H54 (cell line): ENCODE data around the gene DNM3.

ENCODE experiments used
- DNase-seq: peaks from one replicate; pipeline ENCODE4 v3.0.0; 2011; ENCODE audit warnings: low spot score, mixed read lengths; ENCODE audit not compliant: insufficient read length
- FAIRE-seq: peaks from 3 replicates; lab custom pipeline; 2011; peaks lifted over from hg19 to GRCh38; lab: Jason Lieb, UNC
- POLR2A ChIP-seq: IDR thresholded peaks from 2 replicates; pipeline ENCODE4 v1.6.1; 2011; ENCODE audit warnings: low read depth, mild to moderate bottlenecking, low read length

Gene DNM3

DNA sequence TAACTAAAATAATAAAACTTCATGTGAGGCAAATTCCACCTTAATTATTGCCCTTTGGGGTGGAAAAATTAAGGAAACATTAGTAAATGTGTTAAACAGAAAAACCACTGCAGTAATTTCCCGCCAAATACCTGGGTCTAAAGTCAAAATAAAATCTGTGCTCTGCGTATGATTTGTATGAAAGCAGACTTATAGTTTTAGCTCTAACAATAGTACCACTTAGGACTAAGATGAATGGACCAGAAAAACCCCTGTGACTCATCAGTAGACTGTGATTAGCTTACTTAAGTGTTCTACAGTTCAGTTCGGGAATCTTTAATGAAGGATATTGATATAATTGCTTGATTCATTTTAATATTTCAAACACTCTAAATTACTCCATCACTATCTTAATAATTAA lies 555.9 kb downstream of the DNM3 start:
- FAIRE-seq (no peak), DNase-seq (no peak)
- no peak for TF ChIP-seq POLR2A

DNA sequence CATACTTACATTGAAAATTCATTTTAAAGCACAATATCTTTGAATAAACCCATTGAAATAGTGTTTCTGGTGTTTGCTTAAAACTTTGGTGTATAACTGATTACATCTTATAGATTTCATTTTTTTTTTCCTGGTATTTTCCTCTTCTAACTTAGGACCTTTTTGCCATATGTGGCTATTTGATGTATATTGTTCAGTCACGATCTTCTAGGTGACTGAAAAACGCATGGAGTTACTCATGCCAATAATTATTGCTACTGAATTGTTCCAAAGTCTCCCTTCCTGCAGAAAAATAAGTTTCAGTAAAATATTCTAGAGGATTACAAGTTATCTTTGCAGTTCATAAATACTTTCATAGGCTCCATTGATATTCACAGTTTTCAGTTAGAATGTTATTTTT lies 556.3 kb downstream of the DNM3 start:
- no peak for DNase-seq
- FAIRE-seq = no peak
- TF ChIP-seq POLR2A = no peak

DNA sequence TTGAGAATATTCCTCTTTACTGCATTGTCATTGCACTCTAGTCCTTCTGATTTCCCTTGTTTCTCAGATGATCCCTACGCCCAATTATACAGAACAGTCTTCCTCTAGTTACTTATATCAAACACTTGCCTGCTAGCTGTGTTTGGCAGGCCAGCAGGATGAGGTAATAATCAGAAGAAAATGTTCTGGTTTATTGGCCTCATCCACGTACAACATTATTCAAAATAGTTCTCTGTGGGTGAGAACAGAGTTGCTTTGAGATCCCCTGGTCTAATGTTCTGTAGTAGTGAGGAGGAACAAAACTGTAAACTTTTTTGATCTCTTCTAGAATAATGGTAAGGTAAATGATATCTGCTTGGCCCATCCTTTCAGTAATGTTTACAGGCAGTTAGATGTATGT lies 556.9 kb downstream of the DNM3 start:
- no peak for TF ChIP-seq POLR2A
- FAIRE-seq (no peak), DNase-seq (no peak)

DNA sequence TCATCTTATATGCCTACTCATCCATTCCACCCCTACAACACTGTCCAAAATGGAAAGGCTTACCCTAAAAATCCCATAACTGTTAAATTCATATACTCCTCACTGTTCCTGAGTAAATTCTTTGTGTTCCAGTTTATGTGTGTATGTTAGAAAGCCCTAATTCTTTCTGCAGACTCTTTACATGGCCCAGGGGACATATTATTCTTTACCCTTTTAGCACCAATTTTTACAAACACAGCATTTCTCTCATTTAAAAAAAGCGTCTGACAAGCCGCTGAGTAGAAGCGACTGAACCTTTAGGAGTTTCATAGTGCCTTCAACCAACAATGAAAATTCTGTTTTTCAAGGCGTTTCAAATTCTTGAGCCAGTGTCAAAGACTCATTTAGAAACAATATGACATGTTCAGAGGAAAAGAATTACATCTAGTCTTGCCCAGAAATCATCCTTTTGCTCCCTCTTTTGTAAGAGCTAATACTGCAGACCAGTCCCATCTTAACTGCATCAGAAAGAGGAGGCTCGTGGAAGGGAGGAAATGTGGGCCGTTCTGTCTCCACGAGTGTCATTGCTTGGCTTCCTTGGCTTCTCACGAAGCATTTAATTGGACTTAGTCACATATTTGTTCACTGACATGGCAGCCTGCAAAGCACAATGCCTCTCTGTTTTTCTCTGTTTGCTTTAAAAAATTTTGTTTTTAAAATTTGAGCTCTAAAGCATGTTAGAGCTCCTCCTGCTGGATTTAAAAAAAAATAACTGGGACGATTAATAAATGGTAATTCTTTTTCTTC lies 557.9 kb downstream of the DNM3 start:
- DNase-seq (peak; percentile 35), FAIRE-seq (peak; percentile 93)
- TF ChIP-seq POLR2A = no peak

DNA sequence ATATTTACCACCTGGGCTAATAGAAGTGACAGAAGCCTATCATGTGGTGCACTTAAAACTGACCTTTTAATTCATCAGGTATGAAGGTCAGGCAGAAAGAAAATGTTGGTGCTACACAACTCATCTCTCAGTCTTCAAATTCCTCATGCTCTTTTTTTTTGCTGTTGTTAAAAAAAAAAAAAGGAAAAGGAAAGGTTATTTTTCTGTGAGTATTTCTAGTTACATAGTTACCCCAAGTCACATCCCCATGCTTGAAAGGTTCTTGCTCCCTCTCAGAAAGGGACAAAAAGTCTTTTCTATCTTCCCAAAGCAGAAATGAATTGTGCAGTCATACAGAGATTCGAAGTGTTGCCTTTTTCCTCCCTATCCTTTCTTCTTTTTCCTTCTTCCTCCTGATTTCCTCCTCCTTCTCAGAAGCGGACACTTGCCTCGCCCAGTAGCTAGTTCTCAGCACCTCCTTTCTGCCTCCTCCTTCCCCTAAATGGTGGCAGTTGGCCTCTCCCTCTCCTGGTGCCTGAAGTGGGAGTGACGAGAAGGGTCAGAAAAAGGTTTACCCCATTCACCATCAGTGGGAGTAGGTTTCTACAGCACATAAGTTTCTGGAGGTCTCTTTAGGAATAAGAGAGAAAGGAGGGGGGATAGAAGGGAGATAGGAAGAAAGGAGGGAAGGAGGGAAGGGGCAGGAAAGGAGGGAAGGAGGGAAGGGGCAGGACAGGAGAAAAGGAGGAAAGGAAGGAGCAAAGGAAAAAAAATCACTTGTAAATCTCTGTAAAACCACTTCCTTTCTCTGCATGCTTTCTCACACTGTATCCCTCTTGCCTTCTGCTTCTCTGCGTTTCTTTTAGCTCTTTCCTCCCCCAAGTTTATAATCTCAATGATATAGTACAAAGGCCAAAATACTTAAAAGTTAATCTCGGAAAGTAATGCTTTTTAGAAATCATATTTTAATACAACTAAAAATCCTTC lies 558.7 kb downstream of the DNM3 start:
- no peak for FAIRE-seq
- no peak for TF ChIP-seq POLR2A
- DNase-seq = no peak

DNA sequence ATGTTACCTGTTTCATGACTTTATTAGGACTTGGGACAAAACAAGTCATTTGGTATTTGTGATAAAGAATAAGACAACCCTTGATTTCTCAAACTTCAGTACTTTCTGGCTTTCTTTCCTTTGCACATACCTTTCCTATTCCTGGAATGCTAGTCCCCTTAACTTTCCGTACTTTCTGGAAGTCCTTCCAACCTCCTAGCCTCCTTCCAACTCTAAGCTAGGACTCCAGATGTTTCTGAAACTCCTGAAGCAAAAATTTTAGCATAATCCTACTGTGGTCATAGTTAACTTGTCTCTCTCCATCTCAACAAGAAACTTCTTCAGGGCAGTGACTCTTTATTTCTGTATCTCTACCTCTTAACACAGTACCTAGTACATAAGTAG lies 559.4 kb downstream of the DNM3 start:
- DNase-seq (no peak), FAIRE-seq (no peak)
- no peak for TF ChIP-seq POLR2A

DNA sequence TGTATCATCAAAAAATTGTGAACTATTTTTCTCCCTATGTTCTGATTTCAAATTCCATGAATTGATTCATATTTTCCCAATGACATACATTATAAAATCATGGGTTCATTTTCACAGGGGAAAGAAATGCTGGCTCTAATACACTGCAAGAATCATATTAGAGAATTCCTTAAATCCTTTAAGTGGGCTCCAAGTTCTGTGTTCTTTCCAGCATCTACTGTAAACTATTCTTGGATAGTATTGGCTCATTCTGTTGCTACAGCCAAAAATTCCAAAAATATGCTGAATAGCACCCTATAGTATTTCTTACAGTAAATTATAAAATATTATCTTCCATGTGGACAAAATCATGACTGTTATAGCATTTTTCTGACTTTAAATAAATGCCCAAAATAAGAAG lies 560.2 kb downstream of the DNM3 start:
- FAIRE-seq (no peak), DNase-seq (no peak)
- TF ChIP-seq POLR2A = no peak

DNA sequence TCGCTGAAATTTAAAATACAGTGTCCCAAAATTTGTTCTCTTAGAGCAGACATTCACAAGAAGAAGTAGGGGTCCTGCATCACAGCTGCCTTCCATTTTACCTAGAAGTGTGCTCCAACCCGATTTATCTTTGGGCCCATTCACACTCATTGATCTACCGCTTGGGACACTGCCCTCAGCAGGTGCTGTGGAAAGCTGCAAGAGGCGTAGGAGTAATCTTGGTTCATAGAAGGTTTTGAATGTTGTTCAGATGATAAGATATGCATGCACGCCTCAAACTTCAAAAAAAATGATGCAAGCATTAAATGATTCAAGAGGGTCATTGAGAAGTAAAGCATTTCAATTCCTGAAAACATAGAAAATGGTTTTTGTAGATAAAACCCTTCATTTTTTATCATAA lies 560.6 kb downstream of the DNM3 start:
- TF ChIP-seq POLR2A = no peak
- DNase-seq (no peak), FAIRE-seq (no peak)

DNA sequence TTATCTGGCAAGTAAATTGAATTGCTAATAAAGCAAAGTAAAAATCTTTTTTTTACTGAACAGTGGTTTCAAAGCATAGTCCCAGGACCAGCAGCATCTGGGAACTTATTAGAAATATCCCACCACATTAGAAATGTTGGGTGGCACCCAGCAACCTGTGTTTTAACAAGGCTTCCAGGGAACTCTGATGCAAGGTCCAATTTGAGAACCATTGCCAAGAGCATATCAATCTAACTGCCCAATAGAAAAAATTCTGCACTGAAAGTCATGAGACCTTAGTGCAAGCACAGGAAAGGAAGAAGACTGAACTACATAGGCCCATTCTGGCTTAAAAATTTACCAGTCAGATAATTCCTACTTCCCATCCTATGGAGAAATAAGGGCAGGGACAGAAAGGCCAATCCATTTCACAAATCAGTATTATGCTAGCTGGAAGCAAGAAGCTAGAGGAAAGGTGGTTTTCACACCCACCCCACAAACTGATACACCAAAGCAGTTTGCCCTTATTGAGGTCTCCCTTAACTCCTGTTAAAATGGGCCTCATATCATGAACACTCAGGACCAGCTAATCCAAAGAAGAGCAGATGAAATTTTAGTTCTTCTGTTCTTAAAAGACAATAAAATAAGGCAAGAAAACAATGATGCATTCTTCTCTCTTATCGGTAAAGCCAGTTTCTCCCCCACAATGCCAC lies 561.7 kb downstream of the DNM3 start:
- FAIRE-seq (no peak), DNase-seq (no peak)
- TF ChIP-seq POLR2A = no peak

DNA sequence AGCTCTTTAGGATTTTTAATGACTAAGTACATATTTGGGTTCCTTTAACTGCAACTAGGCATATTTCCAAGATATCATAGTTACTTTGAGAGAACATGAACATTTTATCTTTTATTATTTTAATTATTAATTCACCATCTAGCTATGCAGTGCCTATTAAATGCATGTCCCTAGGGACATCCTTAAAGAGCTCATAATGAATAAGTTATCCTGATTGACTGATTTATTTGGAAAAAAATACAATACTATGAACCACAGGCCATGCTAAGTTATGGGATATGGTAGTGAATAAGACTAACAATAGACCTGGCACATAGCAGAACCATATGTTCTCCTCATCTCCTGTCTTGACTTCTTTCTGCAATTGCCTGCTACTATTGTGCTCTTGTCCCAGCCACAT lies 562.8 kb downstream of the DNM3 start:
- no peak for TF ChIP-seq POLR2A
- FAIRE-seq (no peak), DNase-seq (no peak)

DNA sequence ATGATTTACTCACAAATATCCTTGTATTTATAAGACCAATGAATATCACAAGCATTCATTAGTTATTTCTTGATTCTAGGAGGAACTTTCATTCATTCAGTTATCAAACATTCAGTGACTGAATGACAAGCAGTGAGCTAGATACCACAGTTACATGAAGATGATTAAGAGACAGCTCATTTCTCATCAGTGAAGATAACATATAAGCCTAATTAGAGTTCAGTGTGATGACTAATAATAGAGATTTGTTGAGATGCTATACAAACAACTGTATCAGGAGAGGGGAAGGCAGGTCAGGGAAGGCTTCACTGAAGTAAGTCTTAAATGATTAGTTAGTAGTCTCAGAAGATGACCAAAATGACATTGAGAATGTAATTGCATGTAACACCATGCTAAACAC lies 564.6 kb downstream of the DNM3 start:
- TF ChIP-seq POLR2A = no peak
- no peak for DNase-seq
- no peak for FAIRE-seq

DNA sequence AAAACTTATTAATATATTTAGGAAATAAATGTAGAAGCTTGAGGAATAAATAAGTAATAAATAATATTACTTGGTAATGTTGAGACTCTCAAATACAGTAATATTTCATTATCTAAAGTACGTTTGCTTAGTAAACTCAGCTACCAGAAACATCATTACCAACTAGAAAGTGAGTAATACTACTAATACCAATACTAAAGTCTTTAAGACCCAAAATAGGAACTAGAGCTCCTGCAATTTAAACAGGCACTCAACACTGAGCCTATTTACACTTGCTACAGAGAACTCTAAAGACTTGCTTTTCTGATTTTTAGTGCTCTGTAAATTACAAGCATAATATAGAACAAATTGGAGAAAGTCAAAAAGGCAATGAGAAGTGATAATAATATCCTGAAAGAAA lies 565.7 kb downstream of the DNM3 start:
- FAIRE-seq (no peak), DNase-seq (no peak)
- TF ChIP-seq POLR2A = no peak

DNA sequence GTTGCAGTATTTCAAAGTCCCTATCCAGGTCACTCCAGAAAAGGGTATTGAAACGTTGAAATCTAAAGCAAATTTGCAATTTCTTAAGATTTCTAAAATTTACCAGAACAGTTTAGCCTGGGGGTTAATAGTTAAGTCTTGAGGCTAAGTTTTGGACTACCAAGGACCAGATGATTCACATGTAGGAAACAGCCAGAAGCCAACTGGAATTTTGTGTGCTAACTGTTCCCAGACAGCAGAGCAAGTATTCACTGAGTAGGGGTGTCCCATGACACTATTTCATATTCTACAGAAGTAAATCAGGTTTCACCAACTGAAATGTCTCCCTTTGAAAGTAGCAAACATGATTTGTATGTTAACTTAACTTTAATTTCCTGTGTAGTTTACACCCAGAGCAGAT lies 567.7 kb downstream of the DNM3 start:
- no peak for DNase-seq
- FAIRE-seq = peak; percentile 43
- TF ChIP-seq POLR2A = no peak

DNA sequence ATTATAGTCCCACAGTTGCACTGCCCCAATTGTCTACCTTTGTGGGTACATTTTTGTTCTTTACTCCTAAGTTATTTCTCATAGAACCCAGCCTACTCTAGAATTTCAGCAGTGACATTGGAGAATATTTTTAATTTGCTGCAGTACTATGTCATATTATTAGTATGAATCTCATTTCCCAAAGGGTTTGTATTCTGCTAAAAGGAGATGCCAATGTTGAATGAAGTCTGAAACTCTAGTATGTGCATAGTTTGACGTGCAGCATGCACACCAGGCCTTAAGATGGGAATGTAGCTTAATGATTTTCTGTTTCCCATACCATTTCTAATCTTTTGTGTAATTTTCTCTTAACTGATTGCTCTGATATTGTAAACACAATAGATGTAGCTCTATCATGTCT lies 568.7 kb downstream of the DNM3 start:
- no peak for DNase-seq
- FAIRE-seq = no peak
- no peak for TF ChIP-seq POLR2A

DNA sequence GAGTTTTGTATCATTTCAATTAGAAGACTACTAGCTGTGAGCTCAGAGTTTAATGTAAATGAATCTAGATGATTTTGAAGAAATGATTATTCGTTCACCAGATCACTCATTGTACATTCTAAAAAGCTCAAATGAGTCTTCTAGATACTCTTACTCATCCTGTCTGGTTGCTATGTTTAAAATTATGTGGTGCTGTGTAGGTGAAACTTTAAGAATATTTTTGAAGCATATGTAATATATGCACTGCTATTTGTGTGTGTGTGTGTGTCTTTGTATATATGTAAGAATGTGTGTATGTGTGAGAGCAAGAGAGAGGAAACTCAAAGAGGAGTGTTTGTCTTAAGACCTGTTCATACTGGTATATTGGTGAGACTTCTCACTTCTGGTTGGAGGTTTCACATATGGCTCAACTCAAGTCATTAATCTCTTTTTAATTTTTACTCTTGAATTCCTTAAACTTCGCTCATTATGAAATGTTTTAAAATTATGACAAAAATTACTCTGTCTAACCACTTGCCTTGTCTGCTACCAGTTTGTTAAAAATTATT lies 570.6 kb downstream of the DNM3 start:
- DNase-seq (no peak), FAIRE-seq (no peak)
- no peak for TF ChIP-seq POLR2A
